Measurements from ENCODE around the gene MYL10. TPM values are rescaled to one million over a fixed set of nuclear protein-coding genes. Genes with fewer than 3 reads are reported as not detected.

The MYL10 gene
- total RNA-seq, 1 experiment from 2014 or later: not detected

GRCh38 chr7:101673951-101674350 is 44.9 kb upstream of the MYL10 start:
- Histone ChIP-seq H3K9ac (ENCODE audit: low read length) (no peak overlapping the region), H3K9me3 (ENCODE audit: control insufficient read depth in 1 of 2, insufficient read depth in 1 of 2, low read depth in 1 of 2, low read length in 2 of 2) (peaks cover 0 to 7% of the 10 kb centered on the region in 2 experiments; a peak in 1 of 4 replicates), H3K4me1 (ENCODE audit: control insufficient read depth in 1 of 2, insufficient read depth in 2 of 2, low read length in 2 of 2) (peaks cover 0 to 9% of the 10 kb centered on the region in 2 experiments; a peak in 2 of 4 replicates), H3K4me3 (replicated peaks in 1 of 2; ENCODE audit: low read depth in 1 of 2, low read length in 2 of 2) (no peak overlapping the region), H3K79me2 (ENCODE audit: insufficient read depth, low read length) (no peaks in the 10 kb centered on the region), H3K27ac (ENCODE audit: low read depth, low read length) (no peak overlapping the region), H3K9me2 (ENCODE audit: insufficient read depth) (no peaks in the 10 kb centered on the region), H2AFZ (ENCODE audit: low read depth, low read length, poor library complexity, severe bottlenecking) (no peak overlapping the region), H3K27me3 (ENCODE audit: insufficient read depth, low read length) (no peaks in the 10 kb centered on the region), H4K20me1 (ENCODE audit: insufficient read depth) (no peaks in the 10 kb centered on the region), H3K36me3 (ENCODE audit: control insufficient read depth in 1 of 2, insufficient read depth in 2 of 2, low read length in 2 of 2) (no peaks in the 10 kb centered on the region), H3K4me2 (ENCODE audit: low read length) (no peak overlapping the region)
- intact Hi-C loops (cut with micrococcal nuclease): no loop called here
- BruUV-seq (replicated peaks): no TSS peak
- TF ChIP-seq RAD21 (IDR thresholded peaks at IDR 0.05; ENCODE audit: low read depth) (no peak), EZH2 (IDR thresholded peaks at IDR 0.05) (no peak), EGR1 (IDR thresholded peaks at IDR 0.05; ENCODE audit: low read depth) (no peak), SP1 (IDR thresholded peaks at IDR 0.05; ENCODE audit: low read depth) (no peak), FOSL1 (IDR thresholded peaks at IDR 0.05; ENCODE audit: low read depth) (no peak), POLR2A (IDR thresholded peaks at IDR 0.05; ENCODE audit: borderline replicate concordance, extremely low read depth, insufficient read depth, insufficient read length) (no peak), TCF7L2 (IDR thresholded peaks at IDR 0.05; ENCODE audit: borderline replicate concordance, extremely low read depth, insufficient read depth, insufficient read length) (no peak), CEBPB (IDR thresholded peaks at IDR 0.05; ENCODE audit: low read depth) (no peak), JUND (IDR thresholded peaks at IDR 0.05) (no peak), ZBTB33 (IDR thresholded peaks at IDR 0.05; ENCODE audit: extremely low read depth, insufficient replicate concordance, low read length) (no peak), POLR2AphosphoS5 (IDR thresholded peaks at IDR 0.05; ENCODE audit: low read depth, low read length) (no peak), REST (IDR thresholded peaks at IDR 0.05; ENCODE audit: low read depth) (no peak)
- DNase-seq (ENCODE audit: low read depth, low spot score): no peak
- ATAC-seq: no peak
- ChIA-PET CTCF (no interaction called here), RAD21 (ENCODE audit: low non-redundant PET in 1 of 2, low total read pairs in 2 of 2, uncharacterized antibody in 2 of 2, unreplicated experiment in 2 of 2) (interaction anchor here in 1 of 2 experiments (0.6 kb wide), 1 partner anchor 266 kb away, joined by 3 read pairs; no protein-coding TSS in a partner anchor), POLR2A (no interaction called here)
